SU-DHL-6 (cell line): ENCODE measurements around the gene MRPL33.

Source experiments
- H2AFZ ChIP-seq: fragments of 200-600 bp; sonication (generic); 2 replicates; pipeline ENCODE4 v1.6.1; 2014; ENCODE audit warnings: low read depth, mild to moderate bottlenecking, moderate library complexity, mixed read lengths, antibody characterized with exemption, low read length; ENCODE audit not compliant: severe bottlenecking
- H3F3A ChIP-seq: fragments of 200-600 bp; shearing (Covaris generic); 2 replicates; pipeline ENCODE4 v1.6.0; 2016; ENCODE audit warnings: antibody characterized with exemption, mild to moderate bottlenecking; ENCODE audit not compliant: insufficient read depth
- H3K27ac ChIP-seq: fragments of 200-600 bp; sonication (generic); 2 replicates; pipeline ENCODE4 v1.5.1; 2016; ENCODE audit warnings: low read depth, mild to moderate bottlenecking, low read length, moderate library complexity, mixed read lengths
- H3K27me3 ChIP-seq: fragments of 200-600 bp; sonication (generic), shearing (Covaris generic); 2 replicates; pipeline ENCODE4 v1.6.0; 2014; ENCODE audit warnings: mild to moderate bottlenecking, low read length
- H3K36me3 ChIP-seq: fragments of 200-600 bp; sonication (generic); 2 replicates; pipeline ENCODE4 v1.6.1; 2014; ENCODE audit warnings: mild to moderate bottlenecking, low read length, mixed read lengths
- H3K4me2 ChIP-seq: fragments of 300-600, 200-600 bp; shearing (Covaris generic), sonication (generic); 2 replicates; pipeline ENCODE4 v1.6.0; 2014; ENCODE audit warnings: low read length, low read depth, mild to moderate bottlenecking; ENCODE audit not compliant: poor library complexity, severe bottlenecking
- H3K4me3 ChIP-seq: fragments of 200-600 bp; sonication (generic); 2 replicates; pipeline ENCODE4 v1.5.1; 2014; ENCODE audit warnings: antibody characterized with exemption, low read length, mild to moderate bottlenecking, mixed read lengths; ENCODE audit not compliant: insufficient read depth, poor library complexity, severe bottlenecking
- H3K79me2 ChIP-seq: fragments of 200-600 bp; sonication (generic); 2 replicates; pipeline ENCODE4 v1.6.1; 2014; ENCODE audit warnings: mild to moderate bottlenecking, low read length, moderate library complexity; ENCODE audit not compliant: insufficient read depth
- H3K9ac ChIP-seq: fragments of 200-600 bp; sonication (generic); 2 replicates; pipeline ENCODE4 v1.7.0; 2014; ENCODE audit warnings: mild to moderate bottlenecking, low read length
- H3K9me2 ChIP-seq: fragments of 200-600 bp; sonication (generic); replicated peaks from 2 replicates; pipeline ENCODE4 v1.6.1; 2014; ENCODE audit warnings: low read length; ENCODE audit not compliant: insufficient read depth
- H3K9me3 ChIP-seq: fragments of 200-600 bp; sonication (generic); 2 replicates; pipeline ENCODE4 v1.6.1; 2014; ENCODE audit warnings: low read length, mixed read lengths; ENCODE audit not compliant: insufficient read depth
- H4K20me1 ChIP-seq: fragments of 200-600 bp; sonication (generic); 2 replicates; pipeline ENCODE4 v1.6.1; 2014; ENCODE audit warnings: low read depth, mild to moderate bottlenecking, antibody characterized with exemption, low read length, moderate library complexity, mixed read lengths
- CTCF ChIP-seq: fragments of 200-600 bp; sonication (generic); IDR thresholded peaks from one replicate; pipeline ENCODE4 v1.5.1; 2017; ENCODE audit warnings: antibody characterized with exemption, mild to moderate bottlenecking, low read length, moderate library complexity; ENCODE audit not compliant: insufficient read depth, poor library complexity, severe bottlenecking
- EZH2phosphoT487 ChIP-seq: fragments of 200-600 bp; sonication (generic), shearing (Covaris generic); conservative IDR thresholded peaks from 2 replicates; pipeline ENCODE4 v1.6.1; 2018; ENCODE audit warnings: mild to moderate bottlenecking, antibody characterized with exemption, low read length, moderate library complexity, mixed read lengths

The MRPL33 gene

GRCh38 chr2:27772804-27773203 lies 1.3 kb downstream of the MRPL33 start:
- H4K20me1 ChIP-seq, result no peaks in the 10 kb centered on the region
- H3K9me2 ChIP-seq, result no peaks in the 10 kb centered on the region
- H2AFZ ChIP-seq, result no peak overlapping the region
- H3K9ac ChIP-seq, result peak overlapping the region; percentile 77
- no peak overlapping the region for H3K27ac ChIP-seq
- peak overlapping the region; percentile 91 for H3K4me2 ChIP-seq
- H3F3A ChIP-seq, result no peaks in the 10 kb centered on the region
- H3K36me3 ChIP-seq, result no peaks in the 10 kb centered on the region
- no peaks in the 10 kb centered on the region for H3K9me3 ChIP-seq
- peak overlapping the region; percentile 79 for H3K4me3 ChIP-seq
- no peaks in the 10 kb centered on the region for H3K27me3 ChIP-seq
- peaks cover 60% of the 10 kb centered on the region for H3K79me2 ChIP-seq
- TF ChIP-seq CTCF, result no peak
- TF ChIP-seq EZH2phosphoT487, result no peak

GRCh38 chr2:27773959-27774358 lies 2.4 kb downstream of the MRPL33 start:
- peaks cover 68% of the 10 kb centered on the region for H3K79me2 ChIP-seq
- no peaks in the 10 kb centered on the region for H3K9me3 ChIP-seq
- peak overlapping the region; percentile 91 for H3K4me2 ChIP-seq
- no peak overlapping the region for H3K4me3 ChIP-seq
- no peak for TF ChIP-seq CTCF
- TF ChIP-seq EZH2phosphoT487, result no peak
- no peaks in the 10 kb centered on the region for H3K27me3 ChIP-seq
- no peaks in the 10 kb centered on the region for H3K36me3 ChIP-seq
- H3K27ac ChIP-seq, result no peak overlapping the region
- no peaks in the 10 kb centered on the region for H3K9me2 ChIP-seq
- H2AFZ ChIP-seq, result no peak overlapping the region
- no peaks in the 10 kb centered on the region for H3F3A ChIP-seq
- no peak overlapping the region for H3K9ac ChIP-seq
- no peaks in the 10 kb centered on the region for H4K20me1 ChIP-seq

GRCh38 chr2:27776097-27776496 lies 4.6 kb downstream of the MRPL33 start:
- Histone ChIP-seq H3K9me3 (no peaks in the 10 kb centered on the region), H3K36me3 (no peaks in the 10 kb centered on the region), H3K4me3 (no peak overlapping the region), H3K4me2 (no peak overlapping the region), H3K27me3 (no peaks in the 10 kb centered on the region), H3K9me2 (no peaks in the 10 kb centered on the region), H3F3A (no peaks in the 10 kb centered on the region), H3K27ac (no peak overlapping the region), H2AFZ (no peak overlapping the region), H3K9ac (no peak overlapping the region), H4K20me1 (no peaks in the 10 kb centered on the region), H3K79me2 (peaks cover 69% of the 10 kb centered on the region)
- TF ChIP-seq EZH2phosphoT487 (no peak), CTCF (no peak)
